Central memory CD8-positive, alpha-beta T cell (primary cell): ENCODE measurements around the gene SOX10.

ENCODE experiments used
- ATAC-seq: fragments of 150-1000 bp; cut with Tn5 transposase; replicated peaks from 2 replicates; pipeline ENCODE4 v1.10.0; 2022; ENCODE audit warnings: mild to moderate bottlenecking, moderate FRiP score, moderate number of reproducible peaks; ENCODE audit not compliant: poor library complexity, severe bottlenecking; ENCODE audit errors: extremely low read depth
- DNase-seq, 2 donors: peaks; one replicate each; pipeline ENCODE4 v3.0.0; 2021; ENCODE audit warnings: low spot score in 2 of 2
- H3K27ac Mint-ChIP-seq: one replicate; pipeline ENCODE4 v1.8.0; 2022; ENCODE audit warnings: low read depth, mild to moderate bottlenecking, moderate library complexity, mixed read lengths
- H3K27me3 Mint-ChIP-seq: one replicate; pipeline ENCODE4 v1.8.0; 2022; ENCODE audit warnings: mixed read lengths
- H3K36me3 Mint-ChIP-seq: one replicate; pipeline ENCODE4 v1.8.0; 2022; ENCODE audit warnings: mild to moderate bottlenecking, moderate library complexity, mixed read lengths; ENCODE audit not compliant: insufficient read depth
- H3K4me1 Mint-ChIP-seq: one replicate; pipeline ENCODE4 v1.8.0; 2022; ENCODE audit warnings: mixed read lengths
- H3K4me3 Mint-ChIP-seq: one replicate; pipeline ENCODE4 v1.8.0; 2022; ENCODE audit warnings: mild to moderate bottlenecking, moderate library complexity, mixed read lengths
- H3K9me3 Mint-ChIP-seq: one replicate; pipeline ENCODE4 v1.8.0; 2022; ENCODE audit warnings: mixed read lengths

Gene SOX10

DNA sequence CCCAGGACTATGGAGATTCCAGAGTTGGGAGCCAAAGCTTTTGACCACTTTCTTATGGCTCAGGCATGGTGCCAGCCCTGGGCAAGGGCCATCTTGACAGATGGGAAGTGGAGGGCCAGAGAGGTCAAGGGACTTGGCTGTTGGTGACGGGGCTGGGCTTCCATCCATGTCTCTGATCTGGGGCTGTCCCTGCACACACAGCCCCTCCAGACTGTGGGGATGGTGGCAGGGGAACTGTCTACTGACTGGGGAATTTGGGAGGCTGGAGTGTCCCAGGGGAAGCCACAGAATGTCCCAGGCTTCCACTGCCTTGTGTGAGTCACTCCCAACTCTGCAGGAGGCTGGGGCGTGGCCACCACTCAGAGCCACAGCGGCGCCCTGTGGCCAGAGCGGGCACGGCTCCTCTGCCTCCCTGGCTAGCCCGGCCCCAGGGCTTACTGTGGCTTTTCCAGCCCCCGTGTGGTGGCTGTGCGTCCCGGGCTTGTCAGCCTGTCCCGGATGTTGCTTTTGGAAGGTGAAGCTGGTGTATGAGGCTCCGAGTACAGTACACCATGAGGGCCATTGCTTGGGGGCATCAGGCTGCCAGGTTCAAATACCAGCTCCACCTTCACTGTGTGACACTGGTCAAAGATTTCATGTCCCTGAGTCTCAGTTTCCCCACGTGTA lies 50.5 kb downstream of the SOX10 start:
- Mint-ChIP-seq H3K4me3 (no peak overlapping the region), H3K4me1 (peaks cover 16% of the 10 kb centered on the region), H3K27ac (no peak overlapping the region), H3K36me3 (peaks cover 11% of the 10 kb centered on the region), H3K9me3 (no peaks in the 10 kb centered on the region), H3K27me3 (no peaks in the 10 kb centered on the region)
- DNase-seq, result peak; percentile 60 to 64
- peak; percentile 96 for ATAC-seq

DNA sequence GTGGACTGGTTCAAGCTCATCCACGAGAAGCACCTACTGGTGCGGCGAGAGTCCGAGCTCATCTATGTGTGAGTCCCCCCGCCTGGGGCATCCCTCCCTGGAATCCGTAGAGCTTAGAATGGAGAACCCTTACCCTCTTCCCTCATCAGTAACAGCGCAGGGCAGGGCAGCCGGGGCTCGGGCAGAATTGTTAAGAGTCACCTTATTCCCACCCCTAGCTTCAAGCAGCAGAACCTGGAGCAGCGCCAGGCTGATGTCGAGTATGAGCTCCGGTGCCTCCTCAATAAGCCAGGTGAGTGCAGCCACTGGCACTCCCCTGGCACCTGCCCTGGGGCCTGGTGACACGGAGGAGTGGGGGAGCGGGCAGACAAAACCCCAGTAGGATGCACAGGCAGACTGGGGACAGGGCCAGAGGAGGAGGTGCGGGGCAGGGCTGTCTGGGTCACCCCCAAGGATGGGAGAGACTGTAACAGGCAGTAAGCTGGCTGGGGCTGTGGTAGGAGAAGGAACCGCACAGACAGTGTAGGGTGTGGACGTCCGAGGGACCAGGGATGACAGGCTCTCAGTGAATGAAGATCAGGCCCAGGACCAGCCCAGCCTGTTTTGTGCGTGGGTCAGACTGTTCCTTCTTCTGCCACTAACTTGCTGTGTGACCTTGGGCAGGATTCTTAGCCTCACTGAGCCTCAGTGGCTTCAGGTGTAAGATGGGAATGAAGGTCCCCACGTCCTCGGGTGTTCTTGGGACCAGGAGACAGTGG lies 51.4 kb downstream of the SOX10 start:
- ATAC-seq (no peak), DNase-seq (no peak)
- Mint-ChIP-seq H3K9me3 (no peaks in the 10 kb centered on the region), H3K36me3 (peaks cover 16% of the 10 kb centered on the region), H3K27me3 (no peaks in the 10 kb centered on the region), H3K4me3 (no peak overlapping the region), H3K27ac (no peak overlapping the region), H3K4me1 (peaks cover 16% of the 10 kb centered on the region)

DNA sequence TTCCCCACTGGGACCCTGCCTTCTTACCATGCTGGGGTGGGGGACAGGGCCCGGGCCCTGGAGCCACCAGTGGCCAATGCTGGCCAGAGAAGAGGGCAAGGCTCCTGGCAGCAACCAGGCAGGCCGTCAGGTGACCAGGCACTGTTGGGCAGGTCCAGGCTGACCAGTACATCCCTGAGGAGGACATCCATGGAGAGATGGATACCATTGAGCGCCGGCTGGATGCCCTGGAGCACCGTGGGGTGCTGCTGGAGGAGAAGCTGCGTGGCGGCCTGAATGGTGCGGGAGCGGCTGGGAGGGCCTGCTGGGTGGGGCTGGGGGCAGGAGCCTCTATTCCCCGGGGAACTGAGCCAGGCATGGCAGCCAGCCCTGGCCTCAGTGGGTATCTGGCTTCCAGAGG lies 52.0 kb downstream of the SOX10 start:
- H3K4me1 Mint-ChIP-seq, result peaks cover 16% of the 10 kb centered on the region
- H3K27me3 Mint-ChIP-seq, result no peaks in the 10 kb centered on the region
- H3K9me3 Mint-ChIP-seq, result no peaks in the 10 kb centered on the region
- peaks cover 14% of the 10 kb centered on the region for H3K36me3 Mint-ChIP-seq
- DNase-seq, result no peak
- no peak for ATAC-seq
- H3K27ac Mint-ChIP-seq, result no peak overlapping the region
- no peak overlapping the region for H3K4me3 Mint-ChIP-seq

DNA sequence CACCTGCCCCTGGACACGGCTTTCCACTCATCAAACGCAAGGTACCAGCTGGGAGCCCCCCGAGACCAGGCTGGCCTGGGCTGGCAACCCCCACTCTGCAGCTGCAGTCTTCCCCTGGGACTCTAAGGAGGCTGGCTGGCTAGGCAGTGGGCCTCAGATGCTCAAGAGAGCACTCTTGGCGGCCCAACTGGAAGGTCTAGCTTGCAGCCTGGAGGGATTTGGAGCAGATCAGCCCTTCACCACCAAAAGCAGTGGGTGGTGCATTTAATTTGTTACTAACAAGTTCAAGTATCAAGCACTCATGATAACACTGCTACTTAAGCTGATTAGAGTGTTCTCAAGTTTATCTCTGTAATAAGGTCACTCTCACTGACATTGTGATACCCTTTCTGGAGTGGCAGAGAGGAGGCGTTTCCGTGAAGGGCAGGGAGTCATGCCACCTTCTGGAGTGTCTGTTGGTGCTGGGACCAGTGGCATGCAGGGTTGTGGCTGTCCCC lies 52.4 kb downstream of the SOX10 start:
- no peak for DNase-seq
- ATAC-seq, result no peak
- Mint-ChIP-seq H3K4me3 (no peak overlapping the region), H3K27ac (no peak overlapping the region), H3K36me3 (peaks cover 15% of the 10 kb centered on the region), H3K27me3 (no peaks in the 10 kb centered on the region), H3K9me3 (no peaks in the 10 kb centered on the region), H3K4me1 (peaks cover 16% of the 10 kb centered on the region)

DNA sequence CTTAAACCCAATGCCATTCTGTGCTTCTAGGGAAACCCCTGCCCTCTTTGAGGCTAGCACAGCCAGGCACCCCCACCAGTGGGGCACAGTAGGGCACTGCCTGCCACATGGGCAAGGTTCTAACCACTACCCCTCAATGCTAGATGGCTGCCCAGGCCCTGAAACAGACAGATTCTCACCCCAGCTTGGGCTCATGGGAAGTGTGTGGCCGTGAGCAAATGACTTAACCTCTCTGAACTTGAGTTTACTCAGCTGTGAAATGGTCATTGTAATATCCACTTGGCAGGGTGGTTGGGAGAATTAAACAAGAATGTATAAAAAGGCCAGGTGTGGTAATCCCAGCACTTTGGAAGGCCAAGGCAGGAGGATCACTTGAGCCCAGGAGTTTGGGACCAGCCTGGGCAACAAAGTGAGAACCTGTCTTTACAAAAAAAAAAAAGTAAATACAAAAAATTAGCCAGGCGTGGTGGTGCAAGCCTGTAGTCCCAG lies 53.4 kb downstream of the SOX10 start:
- H3K36me3 Mint-ChIP-seq, result peaks cover 14% of the 10 kb centered on the region
- ATAC-seq, result no peak
- H3K4me1 Mint-ChIP-seq, result peaks cover 16% of the 10 kb centered on the region
- no peaks in the 10 kb centered on the region for H3K9me3 Mint-ChIP-seq
- no peak overlapping the region for H3K4me3 Mint-ChIP-seq
- no peak overlapping the region for H3K27ac Mint-ChIP-seq
- H3K27me3 Mint-ChIP-seq, result no peaks in the 10 kb centered on the region
- no peak for DNase-seq

DNA sequence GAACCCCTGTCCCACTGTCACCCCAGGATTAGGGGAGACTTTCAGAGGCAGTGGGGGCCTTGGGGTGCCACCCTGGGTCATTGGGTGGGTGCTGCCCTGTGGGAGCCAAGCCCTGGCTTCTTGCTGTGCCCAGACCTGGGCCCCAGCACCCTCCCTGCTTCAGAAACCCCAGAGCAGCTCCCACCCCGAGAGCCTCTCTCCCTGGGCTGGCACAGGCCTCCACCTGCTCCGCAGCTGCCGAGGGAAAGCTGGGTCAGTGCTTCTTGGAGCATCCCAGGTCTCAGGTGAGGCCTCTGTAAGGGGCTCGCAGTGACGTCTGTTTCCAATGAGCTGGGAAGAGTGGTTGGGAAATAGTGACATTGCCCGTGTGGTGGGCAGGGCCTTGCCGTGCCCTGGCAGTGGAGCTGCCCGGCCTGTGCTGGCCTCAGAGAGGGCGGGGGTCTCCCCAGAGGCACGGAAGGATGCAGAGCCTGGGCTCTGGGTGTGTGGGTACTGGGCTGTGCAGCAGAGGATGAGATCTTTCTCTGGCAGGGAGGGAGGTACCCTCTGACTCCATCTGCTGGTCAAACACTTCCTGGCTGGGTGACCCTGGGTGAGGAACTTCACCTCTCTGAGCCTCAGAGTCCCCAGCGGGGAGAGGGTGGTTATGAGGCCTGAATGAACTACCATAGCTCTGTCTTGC lies 53.9 kb downstream of the SOX10 start:
- Mint-ChIP-seq H3K27me3 (no peaks in the 10 kb centered on the region), H3K27ac (peak overlapping the region; percentile 6), H3K9me3 (no peaks in the 10 kb centered on the region), H3K4me3 (no peak overlapping the region), H3K4me1 (peaks cover 16% of the 10 kb centered on the region), H3K36me3 (peaks cover 14% of the 10 kb centered on the region)
- DNase-seq, result no peak
- ATAC-seq, result no peak

DNA sequence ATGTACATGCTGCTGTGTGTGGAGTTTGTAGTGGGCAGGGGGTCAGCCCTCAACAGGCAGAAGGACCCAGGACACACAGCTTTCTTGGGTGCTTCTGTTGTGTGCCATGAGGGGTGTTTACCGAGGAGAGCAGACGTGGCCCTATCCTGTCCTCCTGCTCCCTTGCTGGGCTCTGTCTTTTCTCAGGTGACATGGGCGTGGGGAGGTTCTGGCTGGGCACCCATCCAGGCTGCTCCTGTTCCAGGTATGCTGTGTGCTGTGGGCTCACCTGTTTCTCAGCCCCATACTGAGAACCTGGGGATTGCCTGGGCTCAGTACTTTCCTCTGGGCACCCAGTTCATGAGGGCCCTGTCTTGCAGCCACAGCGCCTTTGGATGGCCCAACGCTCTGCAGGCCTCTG lies 55.0 kb downstream of the SOX10 start:
- H3K4me1 Mint-ChIP-seq, result peaks cover 16% of the 10 kb centered on the region
- H3K27me3 Mint-ChIP-seq, result no peaks in the 10 kb centered on the region
- no peaks in the 10 kb centered on the region for H3K9me3 Mint-ChIP-seq
- peaks cover 14% of the 10 kb centered on the region for H3K36me3 Mint-ChIP-seq
- no peak for DNase-seq
- H3K27ac Mint-ChIP-seq, result no peak overlapping the region
- no peak overlapping the region for H3K4me3 Mint-ChIP-seq
- no peak for ATAC-seq

DNA sequence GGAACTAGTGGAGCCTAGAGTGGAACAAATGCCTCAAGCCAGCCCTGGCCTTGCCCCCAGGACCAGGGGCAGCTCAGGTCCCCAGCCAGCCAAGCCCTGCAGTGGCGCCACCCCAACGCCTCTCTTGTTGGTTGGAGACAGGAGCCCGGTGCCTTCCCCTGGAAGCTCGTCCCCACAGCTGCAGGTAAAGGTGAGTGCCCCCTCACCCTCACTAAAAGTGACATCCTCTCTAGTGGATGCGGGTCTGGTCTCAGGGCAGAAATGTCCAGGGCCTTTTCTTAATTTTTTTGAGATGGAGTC lies 56.8 kb downstream of the SOX10 start:
- Mint-ChIP-seq H3K27ac (no peak overlapping the region), H3K9me3 (no peaks in the 10 kb centered on the region), H3K27me3 (no peaks in the 10 kb centered on the region), H3K4me3 (no peak overlapping the region), H3K36me3 (peaks cover 16% of the 10 kb centered on the region), H3K4me1 (no peaks in the 10 kb centered on the region)
- DNase-seq (no peak), ATAC-seq (no peak)

DNA sequence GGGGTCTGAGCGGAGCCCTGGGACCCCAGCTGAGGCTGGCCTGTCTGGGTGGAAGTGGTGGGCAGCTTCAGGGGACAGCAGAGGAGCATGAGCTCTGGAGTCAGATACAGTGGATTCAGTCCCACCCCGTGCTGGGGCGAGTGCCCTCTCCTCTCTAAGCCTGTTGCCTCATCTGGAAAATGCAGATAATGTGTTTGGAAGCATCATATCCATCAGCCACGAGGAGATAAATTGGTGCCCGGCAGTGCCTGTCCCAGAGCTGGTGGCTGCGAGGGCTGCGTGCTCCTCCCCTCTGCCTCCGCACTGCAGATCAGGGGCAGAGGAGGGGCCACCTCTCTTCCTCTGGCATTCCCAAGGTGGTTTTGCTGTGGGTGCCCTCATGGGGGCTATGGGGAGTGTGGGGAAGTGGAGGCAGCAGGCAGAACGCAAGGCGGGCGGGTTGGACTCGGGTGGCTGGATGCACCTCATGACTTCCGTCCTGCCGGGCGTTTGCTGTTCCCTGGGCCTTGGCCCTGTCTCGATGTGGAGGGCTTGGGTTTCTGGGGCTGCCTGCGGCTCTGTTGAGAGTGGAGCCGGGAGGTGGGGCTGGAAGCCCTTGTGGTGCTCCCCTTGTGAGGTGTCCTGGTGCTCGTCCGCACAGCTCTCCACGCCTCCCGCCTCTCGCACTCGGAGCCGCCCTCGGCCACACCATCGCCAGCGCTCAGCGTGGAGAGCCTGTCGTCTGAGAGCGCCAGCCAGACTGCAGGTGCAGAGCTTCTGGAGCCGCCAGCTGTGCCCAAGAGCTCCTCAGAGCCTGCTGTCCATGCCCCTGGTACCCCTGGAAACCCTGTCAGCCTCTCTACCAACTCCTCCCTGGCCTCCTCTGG lies 57.4 kb downstream of the SOX10 start:
- DNase-seq (no peak), ATAC-seq (no peak)
- Mint-ChIP-seq H3K27ac (no peak overlapping the region), H3K4me3 (no peak overlapping the region), H3K36me3 (peaks cover 16% of the 10 kb centered on the region), H3K4me1 (no peaks in the 10 kb centered on the region), H3K27me3 (no peaks in the 10 kb centered on the region), H3K9me3 (no peaks in the 10 kb centered on the region)

DNA sequence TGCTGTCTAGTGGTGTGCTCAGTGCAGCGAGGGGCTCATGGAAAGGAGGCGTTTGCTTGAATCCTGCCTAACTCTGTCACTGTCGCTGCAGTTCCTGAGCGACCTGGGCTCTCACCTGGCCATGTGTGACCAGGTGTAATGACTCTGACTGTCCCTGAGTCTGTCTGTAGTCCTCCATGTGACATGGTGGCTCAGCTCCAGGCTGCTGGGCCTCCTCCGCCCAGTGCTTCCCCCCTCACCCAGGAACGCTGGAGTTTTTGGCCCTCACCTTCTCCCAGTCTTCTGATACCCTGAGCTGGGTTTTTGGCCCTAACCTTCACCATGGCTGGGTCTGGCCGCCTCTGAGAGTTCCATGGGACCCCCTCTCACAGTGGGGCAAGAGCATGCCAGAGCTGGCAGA lies 58.0 kb downstream of the SOX10 start:
- ATAC-seq, result no peak
- no peak overlapping the region for H3K4me3 Mint-ChIP-seq
- no peaks in the 10 kb centered on the region for H3K9me3 Mint-ChIP-seq
- H3K36me3 Mint-ChIP-seq, result peaks cover 21% of the 10 kb centered on the region
- H3K4me1 Mint-ChIP-seq, result no peaks in the 10 kb centered on the region
- no peak overlapping the region for H3K27ac Mint-ChIP-seq
- no peak for DNase-seq
- no peaks in the 10 kb centered on the region for H3K27me3 Mint-ChIP-seq

DNA sequence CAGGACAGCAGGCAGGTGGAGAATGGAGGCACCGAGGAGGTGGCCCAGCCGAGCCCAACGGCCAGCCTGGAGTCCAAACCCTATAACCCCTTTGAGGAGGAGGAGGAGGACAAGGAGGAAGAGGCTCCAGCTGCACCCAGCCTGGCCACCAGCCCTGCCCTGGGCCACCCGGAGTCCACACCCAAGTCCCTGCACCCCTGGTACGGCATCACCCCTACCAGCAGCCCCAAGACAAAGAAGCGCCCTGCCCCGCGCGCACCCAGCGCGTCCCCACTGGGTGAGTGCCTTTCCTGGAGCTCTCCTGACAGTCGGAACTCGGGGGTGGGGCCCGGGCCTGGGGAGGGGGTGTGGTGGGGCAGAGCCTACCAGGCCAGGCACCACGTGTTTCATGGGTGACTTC lies 58.6 kb downstream of the SOX10 start:
- ATAC-seq, result no peak
- peaks cover 26% of the 10 kb centered on the region for H3K36me3 Mint-ChIP-seq
- H3K4me3 Mint-ChIP-seq, result no peak overlapping the region
- no peaks in the 10 kb centered on the region for H3K9me3 Mint-ChIP-seq
- no peaks in the 10 kb centered on the region for H3K27me3 Mint-ChIP-seq
- no peaks in the 10 kb centered on the region for H3K4me1 Mint-ChIP-seq
- H3K27ac Mint-ChIP-seq, result no peak overlapping the region
- DNase-seq, result no peak

DNA sequence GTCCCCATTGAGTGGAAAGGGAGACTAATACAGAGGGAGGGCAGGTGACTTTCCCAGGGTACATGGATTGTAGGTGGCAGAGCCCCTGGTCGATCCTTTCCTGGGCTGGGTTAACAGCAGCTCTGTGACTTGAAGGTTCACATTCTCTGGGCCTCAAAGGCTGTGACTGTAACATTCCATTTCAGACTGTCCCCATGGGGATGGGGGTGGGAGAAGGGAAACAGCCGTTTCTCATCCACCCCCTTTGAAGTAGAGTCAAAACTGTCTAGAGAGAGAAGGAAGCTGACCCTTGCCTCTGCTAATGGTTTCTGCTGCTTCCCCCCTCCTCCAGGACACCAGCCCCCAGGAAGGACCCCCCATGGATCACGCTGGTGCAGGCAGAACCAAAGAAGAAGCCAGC lies 59.0 kb downstream of the SOX10 start:
- peaks cover 26% of the 10 kb centered on the region for H3K36me3 Mint-ChIP-seq
- no peaks in the 10 kb centered on the region for H3K4me1 Mint-ChIP-seq
- H3K4me3 Mint-ChIP-seq, result no peak overlapping the region
- DNase-seq (no peak), ATAC-seq (no peak)
- no peaks in the 10 kb centered on the region for H3K27me3 Mint-ChIP-seq
- H3K9me3 Mint-ChIP-seq, result no peaks in the 10 kb centered on the region
- no peak overlapping the region for H3K27ac Mint-ChIP-seq
